HUES64 (cell line): ENCODE measurements around the gene NDUFA8. TPM values are rescaled to one million over a fixed set of nuclear protein-coding genes. Genes with fewer than 3 reads are reported as not detected.

ENCODE experiments used
- H3K27ac ChIP-seq: 2 replicates; pipeline ENCODE4 v1.7.0; 2013; ENCODE audit warnings: low read depth, low read length, inconsistent platforms
- H3K27me3 ChIP-seq: 2 replicates; pipeline ENCODE4 v1.6.1; 2013; ENCODE audit warnings: mild to moderate bottlenecking, low read length; ENCODE audit not compliant: insufficient read depth
- H3K36me3 ChIP-seq: 2 replicates; pipeline ENCODE4 v1.6.1; 2013; ENCODE audit warnings: mild to moderate bottlenecking, low read length; ENCODE audit not compliant: insufficient read depth
- H3K4me1 ChIP-seq: 2 replicates; pipeline ENCODE4 v1.6.1; 2013; ENCODE audit warnings: mild to moderate bottlenecking, low read length, moderate library complexity; ENCODE audit not compliant: insufficient read depth
- H3K4me3 ChIP-seq: 2 replicates; pipeline ENCODE4 v1.5.1; 2013; ENCODE audit warnings: mild to moderate bottlenecking, low read length, moderate library complexity
- H3K9ac ChIP-seq: 2 replicates; pipeline ENCODE4 v1.6.1; 2013; ENCODE audit warnings: mild to moderate bottlenecking, low read depth, low read length
- H3K9me3 ChIP-seq: 2 replicates; pipeline ENCODE4 v1.6.1; 2013; ENCODE audit warnings: low read depth, low read length; ENCODE audit not compliant: insufficient read depth
- WGBS: fragments of 150-250, 120-280 bp; methylation state at CpG from one replicate; pipeline ENCODE4 v1.1.7; 2013; ENCODE audit warnings: missing lambda C conversion rate; 5-methylcytosine and 5-hydroxymethylcytosine counted together
- polyA plus RNA-seq, 2 experiments: library from polyadenylated mRNA; stranded (reverse); fragments of 50-300 nt; gene quantifications; one replicate each; pipeline ENCODE4 v1.2.3, GENCODE V29; 2013

NDUFA8 gene
- polyA plus RNA-seq (2013, experiment 1 of 2) = 82.3 TPM
- polyA plus RNA-seq (2013, experiment 2 of 2) = 88.1 TPM

DNA sequence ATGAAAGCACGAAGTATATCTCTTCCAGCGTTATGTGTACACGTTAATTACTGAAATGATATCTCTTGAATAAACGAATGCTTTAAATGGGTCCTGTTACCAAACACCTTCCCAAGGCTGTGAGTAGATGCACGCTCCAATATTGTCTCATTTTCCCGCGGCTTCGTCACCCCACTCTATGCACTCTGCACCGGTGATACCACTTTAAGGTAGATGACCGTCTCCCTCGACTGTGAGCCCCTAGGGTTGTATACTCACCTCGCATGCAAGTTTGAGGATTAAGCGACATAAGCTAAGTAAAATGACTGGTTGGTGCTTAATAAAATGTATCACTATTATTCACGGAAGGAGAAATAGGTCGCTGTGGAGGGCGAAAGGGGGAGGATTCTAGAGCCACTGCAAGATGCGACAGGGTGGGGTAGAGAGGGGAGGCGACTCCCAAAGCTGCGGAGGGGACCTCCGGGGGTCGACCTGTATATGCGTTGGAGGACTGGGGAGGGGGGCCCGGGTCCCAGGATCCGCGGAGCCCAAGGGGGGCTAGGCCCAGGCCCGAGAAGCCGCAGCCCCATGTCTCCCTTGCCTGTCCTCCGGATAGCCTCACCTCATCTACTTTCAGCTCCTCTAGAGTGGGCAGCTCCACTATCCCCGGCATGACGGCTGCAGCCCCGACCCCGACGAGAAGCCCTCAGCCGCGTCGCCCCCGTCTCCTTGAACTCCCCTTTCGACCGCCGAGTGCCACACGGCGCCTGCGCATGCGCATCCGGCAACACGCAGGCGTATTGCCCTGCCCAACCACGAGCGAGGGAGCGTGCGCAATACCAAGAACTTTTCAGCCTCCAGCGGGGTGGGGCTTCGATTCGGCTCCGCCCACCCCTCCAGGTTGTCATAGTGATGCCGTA, at the start of gene NDUFA8, which contains the start of gene MORN5:
NDUFA8 (minus strand) TSS at position 754 of the 899 bp plus-strand sequence; CDS start at position 652, 102 bp downstream.
MORN5 (plus strand) TSS at position 883 of the 899 bp plus-strand sequence. CDS start 65 bp downstream, outside the sequence.
- Histone ChIP-seq H3K27me3 (no peaks in the 10 kb centered on the region; the same call in 1 of the 2 replicates), H3K9me3 (peaks cover 8% of the 10 kb centered on the region), H3K36me3 (no peaks in the 10 kb centered on the region), H3K4me1 (peaks cover 7% of the 10 kb centered on the region; the same call in 1 of the 2 replicates), H3K9ac (peak within 1 kb of the TSS; percentile 81), H3K27ac (peak within 1 kb of the TSS; percentile 12; the same call in 1 of the 2 replicates), H3K4me3 (peak within 1 kb of the TSS; percentile 90)
- 2% methylated on average over 56 of the region's 56 CpGs for WGBS

DNA sequence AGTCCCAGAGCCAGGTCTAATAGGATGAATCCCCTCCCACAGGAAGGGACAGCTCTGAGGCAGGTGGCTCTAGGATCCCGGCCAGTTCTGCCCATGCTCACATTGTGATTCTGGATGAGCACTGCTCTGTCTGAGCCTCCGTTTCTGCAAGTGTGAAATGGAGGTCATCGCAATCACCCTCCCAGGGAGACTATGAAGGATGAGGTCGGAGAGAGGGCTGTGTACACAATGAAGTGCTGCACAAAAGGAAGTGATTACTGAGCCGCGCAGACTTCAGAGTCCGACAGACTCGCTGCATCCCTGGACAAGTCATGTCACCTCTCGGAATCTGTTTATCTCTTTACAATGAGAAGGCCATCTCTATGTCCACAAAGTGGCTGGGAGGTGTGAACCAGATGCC, 47.5 kb upstream of the NDUFA8 start:
- no peaks in the 10 kb centered on the region for H3K36me3 ChIP-seq
- H3K9ac ChIP-seq = no peak overlapping the region
- 87% methylated on average over 9 of the region's 9 CpGs for WGBS
- peaks cover 21% of the 10 kb centered on the region for H3K27me3 ChIP-seq
- H3K9me3 ChIP-seq = no peaks in the 10 kb centered on the region
- H3K27ac ChIP-seq = no peak overlapping the region
- H3K4me1 ChIP-seq = peaks cover 9% of the 10 kb centered on the region; the same call in 1 of the 2 replicates
- no peak overlapping the region for H3K4me3 ChIP-seq

DNA sequence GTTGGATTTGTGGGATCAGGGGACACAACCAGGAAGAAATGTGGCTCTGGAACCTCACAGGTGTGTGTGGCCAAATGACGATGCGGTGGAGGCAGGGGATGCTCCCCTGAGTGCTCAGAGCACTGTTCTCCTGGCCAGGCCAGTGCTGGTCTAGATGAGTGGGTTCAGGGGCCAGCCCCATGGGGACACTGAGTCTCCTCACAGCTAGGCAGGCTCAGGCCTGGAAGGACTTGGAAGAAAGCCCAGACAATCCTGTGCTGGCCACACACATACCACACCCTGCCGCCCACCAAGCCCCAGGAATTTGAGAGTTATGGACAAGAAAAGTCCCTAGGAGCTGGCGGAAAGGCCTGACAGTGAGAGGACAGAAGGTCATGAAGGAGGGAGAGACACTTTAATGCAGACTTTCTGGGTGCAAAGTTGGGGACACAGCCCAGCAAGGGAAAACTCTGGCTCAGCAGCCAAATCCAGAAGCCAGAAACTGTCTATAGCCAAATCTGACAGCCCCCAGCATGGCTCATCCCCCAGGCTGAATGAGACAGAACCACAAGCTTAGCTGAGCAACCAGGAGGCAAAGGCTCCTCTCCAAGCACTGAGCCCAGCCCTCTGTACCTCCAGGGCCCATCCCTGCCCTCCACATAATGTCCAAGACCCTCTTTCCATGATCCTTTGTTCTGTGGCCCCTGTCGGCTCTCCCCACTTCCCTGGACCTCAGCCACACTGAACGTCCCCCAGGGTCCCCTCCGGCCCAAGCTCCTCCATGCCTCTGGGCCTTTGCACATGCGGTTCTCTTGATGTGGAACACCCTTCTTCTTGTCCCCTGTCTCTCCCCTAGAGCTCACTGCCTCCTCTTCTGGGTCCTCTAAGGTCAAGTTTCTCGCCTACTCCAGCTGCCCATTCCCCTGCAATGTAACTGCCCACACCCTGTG, 46.8 kb upstream of the NDUFA8 start:
- no peaks in the 10 kb centered on the region for H3K9me3 ChIP-seq
- no peak overlapping the region for H3K27ac ChIP-seq
- no peak overlapping the region for H3K4me3 ChIP-seq
- H3K36me3 ChIP-seq = no peaks in the 10 kb centered on the region
- H3K9ac ChIP-seq = no peak overlapping the region
- H3K4me1 ChIP-seq = peaks cover 9% of the 10 kb centered on the region; the same call in 1 of the 2 replicates
- H3K27me3 ChIP-seq = peaks cover 14% of the 10 kb centered on the region
- 92% methylated on average over 9 of the region's 9 CpGs for WGBS

DNA sequence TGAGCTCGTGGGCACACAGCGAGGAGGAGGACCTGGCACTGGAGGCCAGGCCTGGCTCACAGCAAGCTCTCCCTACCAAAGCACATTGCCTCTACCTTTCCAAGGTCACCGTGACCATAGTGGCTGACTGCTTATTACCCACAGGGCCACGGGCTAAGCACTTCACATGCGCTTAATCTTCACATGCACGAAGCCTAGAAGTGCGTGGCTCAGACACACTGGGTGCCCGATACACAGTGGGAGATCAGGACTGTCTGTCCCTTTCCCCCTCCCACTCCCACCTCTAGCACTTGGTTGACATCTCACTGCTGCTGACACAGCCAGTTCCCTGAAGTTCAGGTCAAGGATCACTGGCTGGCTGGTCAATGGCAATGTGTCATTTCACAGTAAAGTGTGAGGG, 45.6 kb upstream of the NDUFA8 start:
- no peak overlapping the region for H3K27ac ChIP-seq
- H3K9me3 ChIP-seq = no peaks in the 10 kb centered on the region
- 93% methylated on average over 8 of the region's 8 CpGs for WGBS
- no peak overlapping the region for H3K4me3 ChIP-seq
- H3K36me3 ChIP-seq = no peaks in the 10 kb centered on the region
- peaks cover 9% of the 10 kb centered on the region; the same call in 1 of the 2 replicates for H3K4me1 ChIP-seq
- no peak overlapping the region for H3K9ac ChIP-seq
- peaks cover 2% of the 10 kb centered on the region for H3K27me3 ChIP-seq

DNA sequence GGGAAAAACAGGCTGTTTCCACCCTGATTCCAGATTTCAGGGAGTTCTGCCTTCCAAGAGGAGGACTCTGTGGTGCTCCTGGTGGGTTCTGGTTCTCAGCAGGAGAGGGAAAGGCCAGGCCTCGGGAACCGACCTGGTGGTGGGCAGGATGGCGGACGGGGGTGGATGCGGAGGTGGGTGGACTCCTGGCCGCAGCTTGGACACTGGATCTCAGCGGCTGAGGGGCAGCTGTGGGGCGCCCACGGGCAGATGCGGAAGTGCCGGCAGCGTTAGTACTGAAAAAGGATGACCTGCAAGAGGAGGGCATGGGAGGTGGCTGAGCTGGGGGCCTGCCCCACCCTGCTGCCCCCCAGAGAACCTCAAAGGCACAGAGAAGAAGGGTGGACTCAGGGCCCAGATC, 44.9 kb upstream of the NDUFA8 start:
- Histone ChIP-seq H3K9ac (no peak overlapping the region), H3K9me3 (no peaks in the 10 kb centered on the region), H3K4me3 (no peak overlapping the region), H3K4me1 (peaks cover 9% of the 10 kb centered on the region; the same call in 1 of the 2 replicates), H3K27me3 (no peaks in the 10 kb centered on the region; the same call in 1 of the 2 replicates), H3K27ac (no peak overlapping the region), H3K36me3 (no peaks in the 10 kb centered on the region)
- 82% methylated on average over 12 of the region's 12 CpGs for WGBS

DNA sequence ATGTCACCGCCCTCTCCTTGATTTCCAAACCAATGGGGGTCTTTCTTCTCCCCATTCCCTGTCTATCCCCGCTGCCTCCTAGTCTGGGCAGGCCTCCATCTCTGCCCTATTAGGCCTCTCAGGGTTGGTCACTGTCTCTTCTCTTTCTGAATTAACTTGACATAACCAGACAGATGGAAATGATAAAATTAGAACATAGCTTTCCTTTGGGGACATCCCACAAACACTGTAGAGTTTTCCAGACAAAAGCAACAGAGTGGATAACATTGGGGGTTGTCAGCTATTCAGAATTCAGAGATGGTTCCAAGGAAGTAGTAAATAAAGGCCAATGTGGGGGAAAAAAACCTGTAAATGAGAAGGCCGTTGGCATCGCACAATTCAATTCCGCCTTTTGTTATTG, 44.5 kb upstream of the NDUFA8 start:
- H3K9me3 ChIP-seq = no peaks in the 10 kb centered on the region
- no peak overlapping the region for H3K27ac ChIP-seq
- 68% methylated on average over 5 of the region's 5 CpGs for WGBS
- H3K27me3 ChIP-seq = no peaks in the 10 kb centered on the region; the same call in 1 of the 2 replicates
- H3K9ac ChIP-seq = no peak overlapping the region
- H3K4me1 ChIP-seq = peaks cover 9% of the 10 kb centered on the region; the same call in 1 of the 2 replicates
- no peaks in the 10 kb centered on the region for H3K36me3 ChIP-seq
- no peak overlapping the region for H3K4me3 ChIP-seq

DNA sequence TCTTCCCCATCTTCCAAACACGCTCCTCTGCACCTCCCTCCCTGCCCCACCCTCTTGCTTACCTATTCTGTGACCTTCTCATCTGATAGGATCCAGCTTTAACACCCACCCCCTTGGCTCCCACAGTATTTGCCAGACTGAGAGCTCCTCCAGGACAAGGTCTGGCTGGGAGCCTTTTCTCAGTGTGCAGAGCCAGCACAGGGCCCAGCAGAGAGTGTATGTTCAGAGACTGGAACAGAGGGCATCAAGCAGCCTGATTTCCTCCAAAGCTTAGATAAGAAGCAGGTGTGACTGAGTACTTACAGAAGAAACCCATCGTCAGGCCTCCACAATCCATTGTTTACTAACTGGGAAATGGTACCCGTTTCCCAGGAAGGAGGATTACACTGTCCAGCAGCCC, 42.5 kb upstream of the NDUFA8 start:
- no peak overlapping the region for H3K9ac ChIP-seq
- 90% methylated on average over 3 of the region's 3 CpGs for WGBS
- no peaks in the 10 kb centered on the region for H3K36me3 ChIP-seq
- no peak overlapping the region for H3K27ac ChIP-seq
- no peaks in the 10 kb centered on the region for H3K27me3 ChIP-seq
- H3K4me1 ChIP-seq = peaks cover 17% of the 10 kb centered on the region
- H3K4me3 ChIP-seq = no peak overlapping the region
- no peaks in the 10 kb centered on the region for H3K9me3 ChIP-seq

DNA sequence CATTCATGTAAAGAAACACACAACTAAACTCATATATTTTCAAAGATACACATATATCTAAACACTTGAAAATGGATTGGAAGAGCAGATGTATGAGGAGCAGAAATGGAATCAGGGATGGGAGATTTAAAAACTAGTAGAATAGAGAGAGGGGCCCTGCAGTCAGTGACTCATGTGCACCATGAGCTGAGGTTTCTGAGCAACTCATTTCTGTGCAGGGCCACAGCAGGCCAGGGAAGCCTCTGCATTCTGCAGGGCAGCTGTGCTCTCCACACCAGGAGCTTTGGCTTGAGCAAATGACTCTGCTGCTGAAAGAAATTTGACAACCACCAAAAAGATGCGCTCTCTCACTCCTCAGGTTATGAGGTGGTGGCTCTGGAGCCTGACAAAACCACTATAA, 42.1 kb upstream of the NDUFA8 start:
- 94% methylated on average over 1 of the region's 1 CpG for WGBS
- H3K4me1 ChIP-seq = peaks cover 17% of the 10 kb centered on the region
- no peak overlapping the region for H3K4me3 ChIP-seq
- no peaks in the 10 kb centered on the region for H3K36me3 ChIP-seq
- no peak overlapping the region for H3K9ac ChIP-seq
- no peak overlapping the region for H3K27ac ChIP-seq
- no peaks in the 10 kb centered on the region for H3K27me3 ChIP-seq
- no peaks in the 10 kb centered on the region for H3K9me3 ChIP-seq

DNA sequence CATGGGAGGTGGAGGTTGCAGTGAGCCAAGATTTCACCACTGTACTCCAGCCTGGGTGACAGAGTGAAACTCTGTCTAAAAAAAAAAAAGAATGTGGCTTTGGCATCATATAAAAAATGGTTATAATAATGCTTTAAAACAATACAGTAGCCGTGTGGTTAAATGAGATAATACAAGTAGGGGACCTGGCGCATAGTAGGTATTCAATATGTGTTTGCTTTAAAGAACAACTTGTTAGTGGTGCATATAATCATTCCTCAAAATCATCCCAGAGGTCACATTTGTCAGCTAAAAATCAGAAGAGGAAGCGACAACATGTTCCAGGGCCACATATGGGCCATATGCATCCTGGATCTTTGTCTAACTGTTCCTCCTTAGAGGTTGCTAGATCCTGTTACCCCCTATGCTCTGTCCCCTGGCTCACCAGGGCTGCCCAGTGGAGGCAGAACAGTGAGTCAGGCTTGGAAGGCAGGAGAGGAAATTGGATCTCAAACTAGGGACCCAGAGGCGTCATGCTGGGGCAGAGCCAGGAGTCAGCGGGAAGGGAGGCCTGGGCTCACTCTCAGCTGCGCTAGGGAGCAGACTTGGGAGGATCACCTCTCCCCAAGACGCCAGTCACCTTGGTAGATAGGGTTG, 41.5 kb upstream of the NDUFA8 start:
- Histone ChIP-seq H3K36me3 (no peaks in the 10 kb centered on the region), H3K9ac (no peak overlapping the region), H3K9me3 (no peaks in the 10 kb centered on the region), H3K4me1 (peaks cover 17% of the 10 kb centered on the region), H3K27me3 (no peaks in the 10 kb centered on the region), H3K4me3 (no peak overlapping the region), H3K27ac (no peak overlapping the region)
- WGBS = 94% methylated on average over 7 of the region's 7 CpGs

DNA sequence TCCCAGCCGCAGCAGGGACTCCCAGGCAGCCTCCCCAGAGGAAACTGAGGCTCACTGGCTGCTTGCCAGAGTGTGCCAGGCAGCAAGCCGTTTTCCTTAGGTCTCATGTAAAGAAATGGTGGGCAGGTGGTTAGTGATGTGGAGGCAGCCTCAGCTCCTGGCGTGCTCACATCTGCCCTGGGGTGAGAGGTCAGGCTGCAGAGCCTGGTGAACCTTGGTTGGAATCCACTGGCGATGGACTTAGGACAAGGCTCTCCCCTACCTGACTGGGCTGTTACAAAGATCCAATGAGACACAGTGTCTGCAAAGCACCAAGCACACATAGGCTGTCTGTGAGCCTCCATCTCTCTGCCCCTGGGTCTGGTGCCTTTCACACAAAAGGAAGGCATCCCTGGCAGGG, 38.3 kb upstream of the NDUFA8 start:
- H3K27ac ChIP-seq = no peak overlapping the region
- no peaks in the 10 kb centered on the region for H3K27me3 ChIP-seq
- WGBS = 88% methylated on average over 4 of the region's 4 CpGs
- H3K4me1 ChIP-seq = peaks cover 9% of the 10 kb centered on the region; the same call in 1 of the 2 replicates
- no peaks in the 10 kb centered on the region for H3K36me3 ChIP-seq
- no peak overlapping the region for H3K4me3 ChIP-seq
- H3K9me3 ChIP-seq = no peaks in the 10 kb centered on the region
- H3K9ac ChIP-seq = no peak overlapping the region
